ENCODE measurements around the gene C10orf90. TPM values are rescaled to one million over a fixed set of nuclear protein-coding genes. Genes with fewer than 3 reads are reported as not detected.

Gene C10orf90
- total and polyA plus RNA-seq, 7 donors = 0.01 to 0.39 (median 0.07) TPM; not detected in 4

- WGBS, 3 donors = 77 to 84% (median 81%) methylated on average over 5 of the region's 5 CpGs
These were observed 23.4 kb downstream of the C10orf90 start for GRCh38 chr10:126647116-126647515.

GRCh38 chr10:126646110-126646509, 24.4 kb downstream of the C10orf90 start:
- no peak overlapping the region for H3K4me3 ChIP-seq
- no peak for ATAC-seq
- no peak overlapping the region for H3K27ac ChIP-seq
- H3K9me3 ChIP-seq = no peaks in the 10 kb centered on the region
- H3K27me3 ChIP-seq (ENCODE audit: insufficient read depth in 3 of 3, low read length in 2 of 3) = no peaks in the 10 kb centered on the region
- no peak for TF ChIP-seq CTCF (IDR thresholded peaks at IDR 0.05)
- no peak for DNase-seq
- no peaks in the 10 kb centered on the region for H3K36me3 ChIP-seq (ENCODE audit: insufficient read depth in 1 of 2, low read depth in 1 of 2)
- intact Hi-C loops (cut with DNase I) = no loop called here
- WGBS, 3 donors = 57 to 67% (median 61%) methylated on average over 4 of the region's 4 CpGs
- no peaks in the 10 kb centered on the region for H3K4me1 ChIP-seq

More at GRCh38 chr10:126647116-126647515, 23.4 kb downstream of the C10orf90 start:
- intact Hi-C loops (cut with DNase I) = no loop called here
- no peaks in the 10 kb centered on the region for H3K9me3 ChIP-seq
- TF ChIP-seq CTCF (IDR thresholded peaks at IDR 0.05) = no peak
- ATAC-seq (no peak), DNase-seq (no peak)
- H3K27ac ChIP-seq = no peak overlapping the region
- no peaks in the 10 kb centered on the region for H3K27me3 ChIP-seq (ENCODE audit: insufficient read depth in 3 of 3, low read length in 2 of 3)
- no peaks in the 10 kb centered on the region for H3K4me1 ChIP-seq
- H3K36me3 ChIP-seq (ENCODE audit: insufficient read depth in 1 of 2, low read depth in 1 of 2) = no peaks in the 10 kb centered on the region
- H3K4me3 ChIP-seq = no peak overlapping the region

GRCh38 chr10:126640401-126640800, 30.1 kb downstream of the C10orf90 start:
- Histone ChIP-seq H3K27ac (no peak overlapping the region), H3K36me3 (ENCODE audit: insufficient read depth in 1 of 2, low read depth in 1 of 2) (no peaks in the 10 kb centered on the region), H3K4me1 (no peaks in the 10 kb centered on the region), H3K27me3 (ENCODE audit: insufficient read depth in 3 of 3, low read length in 2 of 3) (no peaks in the 10 kb centered on the region), H3K9me3 (no peaks in the 10 kb centered on the region), H3K4me3 (no peak overlapping the region)
- TF ChIP-seq CTCF (IDR thresholded peaks at IDR 0.05) = no peak
- ATAC-seq = no peak
- intact Hi-C loops (cut with DNase I) = no loop called here
- WGBS, 3 donors = 69 to 73% (median 72%) methylated on average over 3 of the region's 3 CpGs
- DNase-seq = no peak

GRCh38 chr10:126639084-126639483, 31.4 kb downstream of the C10orf90 start:
- Histone ChIP-seq H3K27me3 (ENCODE audit: insufficient read depth in 3 of 3, low read length in 2 of 3) (no peaks in the 10 kb centered on the region), H3K4me3 (no peak overlapping the region), H3K9me3 (no peaks in the 10 kb centered on the region), H3K36me3 (ENCODE audit: insufficient read depth in 1 of 2, low read depth in 1 of 2) (no peaks in the 10 kb centered on the region), H3K27ac (no peak overlapping the region), H3K4me1 (no peaks in the 10 kb centered on the region)
- intact Hi-C loops (cut with DNase I) = no loop called here
- no peak for TF ChIP-seq CTCF (IDR thresholded peaks at IDR 0.05)
- DNase-seq (no peak), ATAC-seq (no peak)
- WGBS, 3 donors = 94 to 97% (median 96%) methylated on average over 9 of the region's 9 CpGs

GRCh38 chr10:126638542-126638941, 32.0 kb downstream of the C10orf90 start:
- Histone ChIP-seq H3K4me1 (no peaks in the 10 kb centered on the region), H3K27me3 (ENCODE audit: insufficient read depth in 3 of 3, low read length in 2 of 3) (no peaks in the 10 kb centered on the region), H3K4me3 (no peak overlapping the region), H3K27ac (no peak overlapping the region), H3K36me3 (ENCODE audit: insufficient read depth in 1 of 2, low read depth in 1 of 2) (no peaks in the 10 kb centered on the region), H3K9me3 (no peaks in the 10 kb centered on the region)
- DNase-seq = no peak
- 69 to 76% (median 73%) methylated on average over 6 of the region's 6 CpGs for WGBS, 3 donors
- no peak for TF ChIP-seq CTCF (IDR thresholded peaks at IDR 0.05)
- ATAC-seq = no peak
- intact Hi-C loops (cut with DNase I) = no loop called here

Measured in psoas muscle (tissue), 8 donors.